ENCODE data around the gene PRRT4. TPM values are rescaled to one million over a fixed set of nuclear protein-coding genes. Genes with fewer than 3 reads are reported as not detected.
A peak's percentile ranks its signal among the peaks of the same experiment; 100 is the strongest.

PRRT4 gene
- total RNA-seq, 4 donors from 2014 or later, result 0.42 to 1.8 (median 0.78) TPM; not detected in 1

- 84% methylated on average over 18 of the region's 35 CpGs for WGBS
Observed at GRCh38 chr7:128350708-128351295, 10.7 kb downstream of the PRRT4 start.

DNA sequence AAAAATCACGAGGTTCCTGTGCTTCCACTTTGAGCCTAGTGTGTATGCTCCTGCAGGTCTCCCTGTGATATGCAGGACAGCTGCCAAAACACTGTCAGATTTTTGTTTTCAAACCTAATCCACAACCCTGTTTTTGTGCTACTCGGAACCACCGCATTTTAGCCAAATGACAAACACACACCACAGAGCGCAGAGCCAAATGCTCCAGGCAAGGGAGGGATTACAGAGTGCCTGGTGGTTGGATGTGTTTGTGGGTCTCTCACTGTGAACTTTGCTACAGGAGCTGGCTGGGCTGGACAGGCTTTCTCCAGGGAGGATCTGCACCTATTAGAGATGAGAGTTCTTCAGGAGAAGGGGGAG is 12.0 kb downstream of the PRRT4 start:
- peaks cover 0 to 43% (median 8%) of the 10 kb centered on the region in 4 donors for H3K27me3 ChIP-seq
- no peak overlapping the region for H3K4me3 ChIP-seq
- no peak overlapping the region for H3K27ac ChIP-seq (replicated peaks in 1 of 4)
- no peak for TF ChIP-seq EP300 (IDR thresholded peaks at IDR 0.05)
- TF ChIP-seq POLR2A (IDR thresholded peaks at IDR 0.05; ENCODE audit: low read depth), result no peak
- TF ChIP-seq POLR2AphosphoS5 (IDR thresholded peaks at IDR 0.05), result no peak
- TF ChIP-seq, protein P1, sequence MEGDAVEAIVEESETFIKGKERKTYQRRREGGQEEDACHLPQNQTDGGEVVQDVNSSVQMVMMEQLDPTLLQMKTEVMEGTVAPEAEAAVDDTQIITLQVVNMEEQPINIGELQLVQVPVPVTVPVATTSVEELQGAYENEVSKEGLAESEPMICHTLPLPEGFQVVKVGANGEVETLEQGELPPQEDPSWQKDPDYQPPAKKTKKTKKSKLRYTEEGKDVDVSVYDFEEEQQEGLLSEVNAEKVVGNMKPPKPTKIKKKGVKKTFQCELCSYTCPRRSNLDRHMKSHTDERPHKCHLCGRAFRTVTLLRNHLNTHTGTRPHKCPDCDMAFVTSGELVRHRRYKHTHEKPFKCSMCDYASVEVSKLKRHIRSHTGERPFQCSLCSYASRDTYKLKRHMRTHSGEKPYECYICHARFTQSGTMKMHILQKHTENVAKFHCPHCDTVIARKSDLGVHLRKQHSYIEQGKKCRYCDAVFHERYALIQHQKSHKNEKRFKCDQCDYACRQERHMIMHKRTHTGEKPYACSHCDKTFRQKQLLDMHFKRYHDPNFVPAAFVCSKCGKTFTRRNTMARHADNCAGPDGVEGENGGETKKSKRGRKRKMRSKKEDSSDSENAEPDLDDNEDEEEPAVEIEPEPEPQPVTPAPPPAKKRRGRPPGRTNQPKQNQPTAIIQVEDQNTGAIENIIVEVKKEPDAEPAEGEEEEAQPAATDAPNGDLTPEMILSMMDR (IDR thresholded peaks at IDR 0.05), result no peak
- H3K4me1 ChIP-seq, result peaks cover 3 to 19% (median 16%) of the 10 kb centered on the region in 4 donors
- intact Hi-C loops (cut with DNase I), result loop anchor here (2.0 to 5.0 kb wide), 2 partner anchors 39 to 108 kb away; partner anchors contain the start of gene HILPDA
- 71% methylated on average over 4 of the region's 4 CpGs for WGBS
- DNase-seq (ENCODE audit: extremely low spot score), result no peak
- no peaks in the 10 kb centered on the region for H3K9me3 ChIP-seq
- H3K36me3 ChIP-seq, result no peaks in the 10 kb centered on the region

More at GRCh38 chr7:128350708-128351295, 10.7 kb downstream of the PRRT4 start:
- no peak overlapping the region for H3K27ac ChIP-seq (replicated peaks in 1 of 4)
- H3K9me3 ChIP-seq, result no peaks in the 10 kb centered on the region
- intact Hi-C loops (cut with DNase I), result no loop called here
- DNase-seq (ENCODE audit: extremely low spot score), result no peak
- H3K4me1 ChIP-seq, result peaks cover 3 to 17% (median 16%) of the 10 kb centered on the region in 4 donors
- H3K4me3 ChIP-seq, result peak overlapping the region in 1 of 4 donors; percentile 49
- peaks cover 0 to 57% (median 8%) of the 10 kb centered on the region in 4 donors for H3K27me3 ChIP-seq
- TF ChIP-seq, protein P1 (IDR thresholded peaks at IDR 0.05), result no peak
- H3K36me3 ChIP-seq, result no peaks in the 10 kb centered on the region

- DNase-seq (ENCODE audit: extremely low spot score), result no peak
- Histone ChIP-seq H3K27me3 (peaks cover 0 to 25% (median 6%) of the 10 kb centered on the region in 4 donors), H3K4me1 (peaks cover 13 to 29% (median 23%) of the 10 kb centered on the region in 4 donors), H3K36me3 (no peaks in the 10 kb centered on the region), H3K4me3 (no peak overlapping the region), H3K9me3 (no peaks in the 10 kb centered on the region), H3K27ac (replicated peaks in 1 of 4) (no peak overlapping the region)
- 6% methylated on average over 2 of the region's 2 CpGs for WGBS
- TF ChIP-seq POLR2AphosphoS5 (IDR thresholded peaks at IDR 0.05), result no peak
- TF ChIP-seq POLR2A (IDR thresholded peaks at IDR 0.05; ENCODE audit: low read depth), result no peak
- TF ChIP-seq, protein P1 (IDR thresholded peaks at IDR 0.05), result peak; percentile 56 to 70 (median 66)
- no peak for TF ChIP-seq EP300 (IDR thresholded peaks at IDR 0.05)
- intact Hi-C loops (cut with DNase I), result loop anchor here (2.0 to 5.0 kb wide), 2 partner anchors 41 to 110 kb away; partner anchors contain the start of gene HILPDA
Observed at GRCh38 chr7:128347647-128348097, 13.8 kb downstream of the PRRT4 start.

DNA sequence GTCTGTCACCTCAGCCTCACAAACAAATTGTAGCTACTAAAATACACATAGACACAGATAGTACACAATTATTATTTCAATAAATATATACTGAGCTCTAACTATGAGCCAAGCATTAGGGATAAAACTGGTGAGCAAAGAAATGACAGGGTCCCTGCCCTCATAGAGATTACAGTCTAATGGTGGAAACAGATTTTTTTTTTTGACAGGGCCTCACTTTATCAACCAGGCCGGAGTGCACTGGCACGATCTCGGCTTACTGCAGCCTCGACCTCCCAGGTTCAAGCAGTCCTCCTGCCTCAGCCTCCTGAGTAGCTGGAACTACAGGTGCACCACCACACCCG is 17.1 kb downstream of the PRRT4 start:
- Histone ChIP-seq H3K36me3 (peaks cover 0 to 4% (median 2%) of the 10 kb centered on the region in 4 donors), H3K4me3 (peak overlapping the region; percentile 63 to 78 (median 72)), H3K27ac (replicated peaks in 1 of 4) (peak overlapping the region in 1 of 4 donors; percentile 76)

More for the DNA sequence above, 17.1 kb downstream of the PRRT4 start:
- TF ChIP-seq EP300 (IDR thresholded peaks at IDR 0.05) (no peak), POLR2AphosphoS5 (IDR thresholded peaks at IDR 0.05) (no peak), POLR2A (IDR thresholded peaks at IDR 0.05; ENCODE audit: low read depth) (no peak)
- TF ChIP-seq, protein P1 (IDR thresholded peaks at IDR 0.05), result no peak
- WGBS, result 97% methylated on average over 5 of the region's 5 CpGs
- H3K27me3 ChIP-seq, result no peaks in the 10 kb centered on the region
- no peaks in the 10 kb centered on the region for H3K9me3 ChIP-seq
- H3K4me1 ChIP-seq, result peaks cover 25 to 31% (median 25%) of the 10 kb centered on the region in 4 donors
- DNase-seq (ENCODE audit: extremely low spot score), result no peak
- intact Hi-C loops (cut with DNase I), result no loop called here
